OCI-LY3 (cell line): ENCODE measurements around the gene KCNF1.

Experiments
- CTCF ChIP-seq: fragments of 200-600, 300-600 bp; sonication (generic); IDR thresholded peaks from 2 replicates; pipeline ENCODE4 v1.5.1; 2014; ENCODE audit warnings: antibody characterized with exemption, low read length, low read depth
- EZH2phosphoT487 ChIP-seq: fragments of 200-600 bp; shearing (Covaris generic); IDR thresholded peaks from 2 replicates; pipeline ENCODE4 v1.6.1; 2018; ENCODE audit warnings: antibody characterized with exemption, mixed run types, low read depth

DNA sequence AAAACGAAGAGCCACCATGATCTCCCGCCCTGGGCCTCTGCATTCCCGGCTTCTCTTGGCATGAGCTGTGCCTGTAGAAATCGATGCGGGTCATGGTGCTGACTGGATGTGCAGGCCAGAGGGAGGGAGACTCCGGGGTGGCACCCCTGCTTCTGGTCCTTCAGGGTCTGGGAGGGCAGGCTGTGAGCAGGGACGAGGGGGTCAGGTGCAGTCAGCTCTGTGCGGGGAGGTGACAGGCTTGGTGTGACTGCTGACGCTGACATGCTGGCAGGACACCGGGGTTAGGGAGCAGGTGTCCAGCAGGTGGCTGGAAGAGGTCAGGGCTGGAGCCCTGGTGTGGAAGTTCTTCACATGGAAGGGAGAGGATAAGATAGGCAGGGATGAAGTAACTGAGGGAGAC lies 48.7 kb upstream of the KCNF1 start:
- TF ChIP-seq CTCF (no peak), EZH2phosphoT487 (no peak)
